HCT116 (cell line): Measurements from ENCODE around the gene SGK2. TPM values are rescaled to one million over a fixed set of nuclear protein-coding genes. Genes with fewer than 3 reads are reported as not detected.

Source experiments
- ATAC-seq: fragments of 200-7000 bp; cut with Tn5 transposase; 2 replicates; pipeline ENCODE4 v1.9.1; 2020; ENCODE audit warnings: mild to moderate bottlenecking, moderate library complexity
- BruUV-seq: library from RNA; stranded (reverse); fragments of 400-500 nt; replicated peaks from 2 replicates; lab custom pipeline; 2021; lab: Mats Ljungman, UMichigan
- CTCF ChIA-PET: fragments of 300-600 bp; sonication (Branson Sonifier 250); formaldehyde crosslinking; loops from one replicate; lab custom pipeline; 2021; ENCODE audit warnings: antibody characterized with exemption; lab: Charles Lee
- POLR2A ChIA-PET: fragments of 300-600, 350-600 bp; sonication (Branson Sonifier 250); formaldehyde crosslinking; loops from one replicate; lab custom pipeline; 2021; ENCODE audit warnings: antibody characterized with exemption; lab: Charles Lee
- RAD21 ChIA-PET, 2 experiments: fragments of 300-600 bp; sonication (Branson Sonifier 250); formaldehyde crosslinking; loops; one replicate each; lab custom pipeline; 2023; ENCODE audit warnings: low total read pairs in 2 of 2; ENCODE audit not compliant: uncharacterized antibody in 2 of 2, unreplicated experiment in 2 of 2, low non-redundant PET in 1 of 2; lab: Charles Lee
- DNase-seq: peaks from one replicate; pipeline ENCODE4 v3.0.0-alpha.2; 2010; ENCODE audit warnings: low read depth, low spot score
- H2AFZ ChIP-seq: fragments of 200-600 bp; shearing (Covaris generic), sonication (generic); 2 replicates; pipeline ENCODE4 v1.6.1; 2017; ENCODE audit warnings: low read depth, mixed run types, mixed read lengths, antibody characterized with exemption, low read length; ENCODE audit not compliant: poor library complexity, severe bottlenecking
- H3K27ac ChIP-seq: 2 replicates; pipeline ENCODE4 v1.5.1; 2012; ENCODE audit warnings: low read depth, low read length
- H3K27me3 ChIP-seq: fragments of 200-600 bp; sonication (generic); 2 replicates; pipeline ENCODE4 v1.6.1; 2016; ENCODE audit warnings: mixed run types, low read length, mixed read lengths; ENCODE audit not compliant: insufficient read depth
- H3K36me3 ChIP-seq, 2 experiments: fragments of 200-500 bp in 1 of 2; fragments of 200-600 bp in 1 of 2; sonication (Bioruptor generic) in 1 of 2; sonication (generic) in 1 of 2; 2 replicates each; pipeline versions ENCODE4 v1.5.1 to v1.6.1; 2014 to 2016; ENCODE audit warnings: low read length in 2 of 2, inconsistent platforms in 1 of 2, mixed read lengths in 1 of 2, mixed run types in 1 of 2; ENCODE audit not compliant: insufficient read depth in 2 of 2, control insufficient read depth in 1 of 2
- H3K4me1 ChIP-seq, 2 experiments: fragments of 200-600 bp in 1 of 2; sonication (generic) in 1 of 2; 2 replicates each; pipeline versions ENCODE4 v1.5.1 to v1.6.1; 2012 to 2017; ENCODE audit warnings: low read length in 2 of 2, inconsistent platforms in 1 of 2, mild to moderate bottlenecking in 1 of 2, mixed read lengths in 1 of 2, mixed run types in 1 of 2, moderate library complexity in 1 of 2; ENCODE audit not compliant: insufficient read depth in 2 of 2, control insufficient read depth in 1 of 2
- H3K4me2 ChIP-seq: fragments of 200-600 bp; sonication (generic); 2 replicates; pipeline ENCODE4 v1.6.1; 2017; ENCODE audit warnings: mixed run types, low read length, mixed read lengths
- H3K4me3 ChIP-seq, 2 experiments: fragments of 200-600 bp in 1 of 2; sonication (generic) in 1 of 2; replicated peaks in 1 of 2; 2 replicates each; pipeline ENCODE4 v1.5.1; 2011 to 2016; ENCODE audit warnings: low read length in 2 of 2, control low read depth in 1 of 2, low read depth in 1 of 2, mild to moderate bottlenecking in 1 of 2, mixed read lengths in 1 of 2, mixed run types in 1 of 2
- H3K79me2 ChIP-seq: fragments of 200-600 bp; sonication (generic); 2 replicates; pipeline ENCODE4 v1.6.1; 2017; ENCODE audit warnings: mild to moderate bottlenecking, mixed run types, low read length, moderate library complexity, mixed read lengths; ENCODE audit not compliant: insufficient read depth
- H3K9ac ChIP-seq: fragments of 200-600 bp; sonication (generic); 2 replicates; pipeline ENCODE4 v1.6.1; 2016; ENCODE audit warnings: low read length, mixed read lengths
- H3K9me2 ChIP-seq: fragments of 200-600 bp; sonication (generic), shearing (Covaris generic); 2 replicates; pipeline ENCODE4 v1.6.1; 2017; ENCODE audit warnings: mixed run types, mild to moderate bottlenecking, moderate library complexity; ENCODE audit not compliant: insufficient read depth
- H3K9me3 ChIP-seq, 2 experiments: fragments of 200-500 bp in 1 of 2; fragments of 200-600 bp in 1 of 2; sonication (Bioruptor generic) in 1 of 2; sonication (generic) in 1 of 2; 2 replicates each; pipeline ENCODE4 v1.6.1; 2014 to 2017; ENCODE audit warnings: low read length in 2 of 2, mixed read lengths in 2 of 2, inconsistent platforms in 1 of 2, low read depth in 1 of 2, mild to moderate bottlenecking in 1 of 2, mixed run types in 1 of 2, moderate library complexity in 1 of 2; ENCODE audit not compliant: control insufficient read depth in 1 of 2, insufficient read depth in 1 of 2
- H4K20me1 ChIP-seq: fragments of 200-600 bp; sonication (generic), shearing (Covaris generic); 2 replicates; pipeline ENCODE4 v1.6.1; 2017; ENCODE audit warnings: mixed run types, mild to moderate bottlenecking, moderate library complexity; ENCODE audit not compliant: insufficient read depth
- CEBPB ChIP-seq: IDR thresholded peaks from 2 replicates; pipeline ENCODE4 v1.6.1; 2012; ENCODE audit warnings: low read depth
- EZH2 ChIP-seq: fragments of 200-600 bp; sonication (generic); IDR thresholded peaks from 2 replicates; pipeline ENCODE4 v1.6.1; 2017; ENCODE audit warnings: antibody characterized with exemption, mixed run types
- FOSL1 ChIP-seq: IDR thresholded peaks from 2 replicates; pipeline ENCODE4 v1.6.1; 2012; ENCODE audit warnings: low read depth
- JUND ChIP-seq: IDR thresholded peaks from 2 replicates; pipeline ENCODE4 v1.6.1; 2012
- POLR2AphosphoS5 ChIP-seq: IDR thresholded peaks from 2 replicates; pipeline ENCODE4 v1.6.1; 2011; ENCODE audit warnings: mild to moderate bottlenecking, low read depth, low read length, moderate library complexity
- RAD21 ChIP-seq: IDR thresholded peaks from 2 replicates; pipeline ENCODE4 v1.6.1; 2012; ENCODE audit warnings: low read depth, mild to moderate bottlenecking
- SP1 ChIP-seq: IDR thresholded peaks from 2 replicates; pipeline ENCODE4 v1.6.1; 2012; ENCODE audit warnings: low read depth
- SRF ChIP-seq: IDR thresholded peaks from 2 replicates; pipeline ENCODE4 v1.6.1; 2012; ENCODE audit warnings: low read depth
- TCF7L2 ChIP-seq: IDR thresholded peaks from 2 replicates; pipeline ENCODE4 v1.7.0; 2011; ENCODE audit warnings: borderline replicate concordance, inconsistent platforms; ENCODE audit not compliant: insufficient read depth, insufficient read length; ENCODE audit errors: extremely low read depth
- ZNF274 ChIP-seq: fragments of 200-500 bp; sonication (Bioruptor generic); IDR thresholded peaks from 2 replicates; pipeline ENCODE4 v1.6.1; 2014; ENCODE audit warnings: mild to moderate bottlenecking, low read depth, low read length, inconsistent platforms
- intact Hi-C: fragments of 100-400 bp; cut with micrococcal nuclease; formaldehyde crosslinking; loops from 2 replicates; pipeline ENCODE4 v1.10.0; 2022
- total RNA-seq: library from RNA; stranded (reverse); gene quantifications from one replicate; pipeline ENCODE4 v1.2.1, GENCODE V29; 2021; ENCODE audit not compliant: unreplicated experiment
- TF ChIP-seq, protein P1 (sequence below), 3 experiments: fragments of 200-600 bp in 1 of 3; sonication (generic) in 1 of 3; IDR thresholded peaks in 2 of 3; conservative IDR thresholded peaks in 1 of 3; 2 replicates each; pipeline ENCODE4 v1.5.1; 2012 to 2017; ENCODE audit warnings: low read depth in 2 of 3, low read length in 2 of 3, antibody characterized with exemption in 1 of 3, borderline replicate concordance in 1 of 3, control low read depth in 1 of 3, mild to moderate bottlenecking in 1 of 3, mixed read lengths in 1 of 3, mixed run types in 1 of 3, moderate library complexity in 1 of 3; ENCODE audit not compliant: insufficient read depth in 1 of 3
- TF ChIP-seq, protein P2 (sequence below): IDR thresholded peaks from 2 replicates; pipeline ENCODE4 v1.6.1; 2012; ENCODE audit warnings: low read depth

The SGK2 gene
- total RNA-seq, 1 experiment from 2014 or later = 2.3 TPM

DNA sequence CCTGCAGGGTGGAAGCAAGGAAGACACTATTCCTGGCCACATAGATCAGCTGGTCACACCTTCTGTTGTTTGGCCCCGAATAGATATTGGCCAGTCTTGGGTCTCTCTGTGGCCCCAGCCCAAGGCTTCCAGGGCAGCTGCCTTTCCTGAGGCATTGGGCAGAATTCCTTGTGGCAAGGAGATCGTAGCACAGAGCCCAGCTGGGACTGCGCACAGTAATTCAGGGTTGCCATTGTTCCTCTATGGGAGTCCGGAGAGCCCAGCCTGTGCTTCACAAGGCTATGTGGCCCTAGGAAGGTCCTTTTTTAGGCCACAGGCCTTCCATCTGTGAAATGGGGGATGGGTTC, 6.9 kb downstream of the SGK2 start (continued):
- TF ChIP-seq, protein P1, sequence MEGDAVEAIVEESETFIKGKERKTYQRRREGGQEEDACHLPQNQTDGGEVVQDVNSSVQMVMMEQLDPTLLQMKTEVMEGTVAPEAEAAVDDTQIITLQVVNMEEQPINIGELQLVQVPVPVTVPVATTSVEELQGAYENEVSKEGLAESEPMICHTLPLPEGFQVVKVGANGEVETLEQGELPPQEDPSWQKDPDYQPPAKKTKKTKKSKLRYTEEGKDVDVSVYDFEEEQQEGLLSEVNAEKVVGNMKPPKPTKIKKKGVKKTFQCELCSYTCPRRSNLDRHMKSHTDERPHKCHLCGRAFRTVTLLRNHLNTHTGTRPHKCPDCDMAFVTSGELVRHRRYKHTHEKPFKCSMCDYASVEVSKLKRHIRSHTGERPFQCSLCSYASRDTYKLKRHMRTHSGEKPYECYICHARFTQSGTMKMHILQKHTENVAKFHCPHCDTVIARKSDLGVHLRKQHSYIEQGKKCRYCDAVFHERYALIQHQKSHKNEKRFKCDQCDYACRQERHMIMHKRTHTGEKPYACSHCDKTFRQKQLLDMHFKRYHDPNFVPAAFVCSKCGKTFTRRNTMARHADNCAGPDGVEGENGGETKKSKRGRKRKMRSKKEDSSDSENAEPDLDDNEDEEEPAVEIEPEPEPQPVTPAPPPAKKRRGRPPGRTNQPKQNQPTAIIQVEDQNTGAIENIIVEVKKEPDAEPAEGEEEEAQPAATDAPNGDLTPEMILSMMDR (IDR thresholded peaks at IDR 0.05 in 2 of 3, conservative IDR thresholded peaks at IDR 0.05 in 1 of 3; ENCODE audit: borderline replicate concordance in 1 of 3, insufficient read depth in 1 of 3, low read depth in 2 of 3, low read length in 2 of 3) = no peak
- TF ChIP-seq SP1 = no peak
- TF ChIP-seq FOSL1 = no peak
- TF ChIP-seq, all 23 proteins: peak for 0

DNA sequence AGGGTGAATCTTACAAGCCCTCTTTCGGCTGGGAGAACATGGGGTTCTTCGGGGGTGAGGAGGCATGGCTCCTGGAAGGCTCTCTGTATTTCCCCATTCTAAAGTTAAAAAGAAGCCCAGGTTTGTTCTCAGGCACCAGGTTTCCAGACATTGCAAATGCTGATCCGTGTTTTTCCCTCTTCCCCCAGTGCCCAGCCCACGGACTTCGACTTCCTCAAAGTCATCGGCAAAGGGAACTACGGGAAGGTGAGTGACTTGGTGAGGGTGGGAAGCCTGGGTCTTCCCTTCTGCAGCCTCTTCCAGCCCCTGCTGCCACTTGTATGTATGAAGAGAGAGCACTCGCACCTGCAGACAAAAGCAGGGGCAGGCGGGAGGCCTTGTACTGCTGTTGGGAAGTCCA, 8.7 kb downstream of the SGK2 start:
- CTCF ChIA-PET = no interaction called here

More for the DNA sequence above, 8.7 kb downstream of the SGK2 start:
- no peaks in the 10 kb centered on the region for H3K27me3 ChIP-seq
- H3K4me2 ChIP-seq = no peak overlapping the region
- no peaks in the 10 kb centered on the region for H3K36me3 ChIP-seq
- DNase-seq = no peak
- H3K4me1 ChIP-seq = no peaks in the 10 kb centered on the region
- no peaks in the 10 kb centered on the region for H3K9me2 ChIP-seq
- no peak overlapping the region for H3K9ac ChIP-seq
- H3K4me3 ChIP-seq = no peak overlapping the region
- no peaks in the 10 kb centered on the region for H4K20me1 ChIP-seq
- H2AFZ ChIP-seq = no peak overlapping the region
- ATAC-seq = no peak
- H3K27ac ChIP-seq = no peak overlapping the region
- no peaks in the 10 kb centered on the region for H3K79me2 ChIP-seq
- intact Hi-C loops = no loop called here
- ChIA-PET POLR2A (no interaction called here), RAD21 (no interaction called here)
- TF ChIP-seq TCF7L2 (no peak), ZNF274 (no peak), CEBPB (no peak), SRF (no peak), EZH2 (no peak), POLR2AphosphoS5 (no peak), FOSL1 (no peak), RAD21 (no peak), JUND (no peak)
- TF ChIP-seq, protein P2, sequence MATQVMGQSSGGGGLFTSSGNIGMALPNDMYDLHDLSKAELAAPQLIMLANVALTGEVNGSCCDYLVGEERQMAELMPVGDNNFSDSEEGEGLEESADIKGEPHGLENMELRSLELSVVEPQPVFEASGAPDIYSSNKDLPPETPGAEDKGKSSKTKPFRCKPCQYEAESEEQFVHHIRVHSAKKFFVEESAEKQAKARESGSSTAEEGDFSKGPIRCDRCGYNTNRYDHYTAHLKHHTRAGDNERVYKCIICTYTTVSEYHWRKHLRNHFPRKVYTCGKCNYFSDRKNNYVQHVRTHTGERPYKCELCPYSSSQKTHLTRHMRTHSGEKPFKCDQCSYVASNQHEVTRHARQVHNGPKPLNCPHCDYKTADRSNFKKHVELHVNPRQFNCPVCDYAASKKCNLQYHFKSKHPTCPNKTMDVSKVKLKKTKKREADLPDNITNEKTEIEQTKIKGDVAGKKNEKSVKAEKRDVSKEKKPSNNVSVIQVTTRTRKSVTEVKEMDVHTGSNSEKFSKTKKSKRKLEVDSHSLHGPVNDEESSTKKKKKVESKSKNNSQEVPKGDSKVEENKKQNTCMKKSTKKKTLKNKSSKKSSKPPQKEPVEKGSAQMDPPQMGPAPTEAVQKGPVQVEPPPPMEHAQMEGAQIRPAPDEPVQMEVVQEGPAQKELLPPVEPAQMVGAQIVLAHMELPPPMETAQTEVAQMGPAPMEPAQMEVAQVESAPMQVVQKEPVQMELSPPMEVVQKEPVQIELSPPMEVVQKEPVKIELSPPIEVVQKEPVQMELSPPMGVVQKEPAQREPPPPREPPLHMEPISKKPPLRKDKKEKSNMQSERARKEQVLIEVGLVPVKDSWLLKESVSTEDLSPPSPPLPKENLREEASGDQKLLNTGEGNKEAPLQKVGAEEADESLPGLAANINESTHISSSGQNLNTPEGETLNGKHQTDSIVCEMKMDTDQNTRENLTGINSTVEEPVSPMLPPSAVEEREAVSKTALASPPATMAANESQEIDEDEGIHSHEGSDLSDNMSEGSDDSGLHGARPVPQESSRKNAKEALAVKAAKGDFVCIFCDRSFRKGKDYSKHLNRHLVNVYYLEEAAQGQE = no peak
- no peaks in the 10 kb centered on the region for H3K9me3 ChIP-seq
- no TSS peak for BruUV-seq
